ENCODE data around the gene TBX10.
"Not testable (repeated sequence)": the region's sequence is repeated elsewhere in the genome, so short reads cannot be mapped to it uniquely, and the experiment has no call there.

DNA sequence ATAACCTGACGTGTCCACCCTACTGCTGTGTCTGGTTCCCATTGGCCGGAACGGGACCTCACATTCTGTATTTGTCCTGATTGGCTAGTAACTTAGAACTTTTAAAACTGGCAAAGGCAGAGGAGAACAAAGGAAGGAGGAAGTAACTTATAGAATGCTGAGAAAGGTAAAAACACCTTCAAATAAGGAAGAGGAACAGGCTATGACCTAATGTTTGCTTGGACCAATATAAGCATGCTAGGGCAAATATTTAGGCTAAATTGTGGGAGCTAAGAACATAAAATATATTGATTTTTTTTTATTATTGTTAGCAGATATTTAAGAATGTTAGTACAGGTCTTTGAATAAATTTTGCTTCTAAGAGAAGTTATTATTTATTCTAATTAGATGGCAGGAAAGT is 2.1 kb downstream of the TBX10 start:
- TF ChIP-seq, protein P1, sequence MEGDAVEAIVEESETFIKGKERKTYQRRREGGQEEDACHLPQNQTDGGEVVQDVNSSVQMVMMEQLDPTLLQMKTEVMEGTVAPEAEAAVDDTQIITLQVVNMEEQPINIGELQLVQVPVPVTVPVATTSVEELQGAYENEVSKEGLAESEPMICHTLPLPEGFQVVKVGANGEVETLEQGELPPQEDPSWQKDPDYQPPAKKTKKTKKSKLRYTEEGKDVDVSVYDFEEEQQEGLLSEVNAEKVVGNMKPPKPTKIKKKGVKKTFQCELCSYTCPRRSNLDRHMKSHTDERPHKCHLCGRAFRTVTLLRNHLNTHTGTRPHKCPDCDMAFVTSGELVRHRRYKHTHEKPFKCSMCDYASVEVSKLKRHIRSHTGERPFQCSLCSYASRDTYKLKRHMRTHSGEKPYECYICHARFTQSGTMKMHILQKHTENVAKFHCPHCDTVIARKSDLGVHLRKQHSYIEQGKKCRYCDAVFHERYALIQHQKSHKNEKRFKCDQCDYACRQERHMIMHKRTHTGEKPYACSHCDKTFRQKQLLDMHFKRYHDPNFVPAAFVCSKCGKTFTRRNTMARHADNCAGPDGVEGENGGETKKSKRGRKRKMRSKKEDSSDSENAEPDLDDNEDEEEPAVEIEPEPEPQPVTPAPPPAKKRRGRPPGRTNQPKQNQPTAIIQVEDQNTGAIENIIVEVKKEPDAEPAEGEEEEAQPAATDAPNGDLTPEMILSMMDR (IDR thresholded peaks at IDR 0.05): not testable (repeated sequence)
- not testable (repeated sequence) for TF ChIP-seq POLR2AphosphoS5 (IDR thresholded peaks at IDR 0.05); POLR2A (IDR thresholded peaks at IDR 0.05; ENCODE audit: low read depth); EP300 (IDR thresholded peaks at IDR 0.05)
